IMR-90 (cell line): ENCODE results near the gene MOB1B.

Experiments
- CEBPB ChIP-seq: IDR thresholded peaks from 2 replicates; pipeline ENCODE4 v1.6.1; 2012; ENCODE audit warnings: low read depth, low read length, improper control_type of control experiment
- CHD1 ChIP-seq: IDR thresholded peaks from 2 replicates; pipeline ENCODE4 v1.6.1; 2012; ENCODE audit warnings: low read depth, low read length, improper control_type of control experiment
- CTCF ChIP-seq: conservative IDR thresholded peaks from 2 replicates; pipeline ENCODE4 v1.5.1; 2012; ENCODE audit warnings: mild to moderate bottlenecking, low read depth, low read length, improper control_type of control experiment
- FOS ChIP-seq: fragments of 150-350 bp; IDR thresholded peaks from 2 replicates; pipeline ENCODE4 v1.6.1; 2016; ENCODE audit warnings: low read depth, low read length
- MAFK ChIP-seq: IDR thresholded peaks from 2 replicates; pipeline ENCODE4 v1.6.1; 2012; ENCODE audit warnings: low read depth, low read length, improper control_type of control experiment
- MAZ ChIP-seq: IDR thresholded peaks from 2 replicates; pipeline ENCODE4 v1.6.1; 2012; ENCODE audit warnings: low read depth, mild to moderate bottlenecking, low read length, improper control_type of control experiment, moderate library complexity, borderline replicate concordance
- MXI1 ChIP-seq: IDR thresholded peaks from 2 replicates; pipeline ENCODE4 v1.6.1; 2012; ENCODE audit warnings: low read depth, mild to moderate bottlenecking, low read length, moderate library complexity, borderline replicate concordance
- NFE2L2 ChIP-seq: fragments of 150-350 bp; IDR thresholded peaks from 2 replicates; pipeline ENCODE4 v1.6.1; 2016; ENCODE audit warnings: low read depth, mild to moderate bottlenecking, low read length
- POLR2A ChIP-seq: IDR thresholded peaks from 2 replicates; pipeline ENCODE4 v1.6.1; 2012; ENCODE audit warnings: mild to moderate bottlenecking, low read depth, low read length
- RAD21 ChIP-seq: IDR thresholded peaks from 2 replicates; pipeline ENCODE4 v1.6.1; 2012; ENCODE audit warnings: low read length, improper control_type of control experiment
- RCOR1 ChIP-seq: IDR thresholded peaks from 2 replicates; pipeline ENCODE4 v1.6.1; 2012; ENCODE audit warnings: mild to moderate bottlenecking, low read length, improper control_type of control experiment; ENCODE audit not compliant: insufficient replicate concordance
- RFX5 ChIP-seq: IDR thresholded peaks from 2 replicates; pipeline ENCODE4 v1.8.0; 2012; ENCODE audit warnings: low read depth, mild to moderate bottlenecking, low read length, moderate library complexity
- TF ChIP-seq, protein P1 (sequence below): fragments of 150-350 bp; IDR thresholded peaks from 2 replicates; pipeline ENCODE4 v1.6.1; 2017; ENCODE audit warnings: mild to moderate bottlenecking, antibody characterized with exemption, low read length, low read depth

DNA sequence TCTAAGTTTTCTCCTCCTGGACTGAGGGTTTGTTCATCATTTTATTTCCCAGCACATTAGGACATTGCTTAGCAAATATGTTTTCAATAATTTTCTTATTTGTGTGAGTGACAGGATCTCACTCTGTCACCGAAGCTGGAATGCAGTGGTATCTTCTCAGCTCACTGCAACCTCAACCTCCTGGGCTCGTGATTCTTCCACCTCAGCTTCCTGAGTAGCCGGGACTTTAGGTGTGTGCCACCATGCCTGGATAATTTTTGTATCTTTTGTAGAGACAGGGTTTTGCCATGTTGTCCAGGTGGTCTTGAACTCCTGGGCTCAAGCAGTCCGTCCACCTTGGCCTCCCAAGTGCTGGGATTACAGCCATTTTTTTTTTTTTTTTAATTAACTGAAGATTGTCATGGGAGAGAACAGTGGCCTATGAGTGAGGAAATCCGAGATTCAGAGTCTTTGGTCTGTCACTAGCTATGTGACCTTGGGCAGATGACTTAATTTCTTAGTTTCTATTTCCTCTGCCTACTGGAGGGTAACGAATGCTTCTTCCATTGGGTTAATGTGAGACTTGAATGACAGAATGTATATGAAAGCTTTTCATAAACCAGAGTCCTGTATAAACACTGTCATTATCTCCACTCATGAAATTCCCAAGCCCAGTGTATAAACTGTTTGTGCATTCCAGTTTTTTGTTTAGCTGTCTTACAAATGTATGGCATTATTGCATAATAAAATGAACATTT lies 23.9 kb downstream of the MOB1B start:
- no peak for TF ChIP-seq RAD21
- TF ChIP-seq CTCF, result no peak
- no peak for TF ChIP-seq MAZ
- no peak for TF ChIP-seq POLR2A
- TF ChIP-seq CHD1, result no peak
- 0 out of 2 replicates have a peak, but pooled peaks have one; percentile 26 for TF ChIP-seq CEBPB
- TF ChIP-seq RFX5, result no peak
- no peak for TF ChIP-seq FOS
- TF ChIP-seq MAFK, result no peak
- no peak for TF ChIP-seq MXI1
- no peak for TF ChIP-seq NFE2L2
- TF ChIP-seq, protein P1, sequence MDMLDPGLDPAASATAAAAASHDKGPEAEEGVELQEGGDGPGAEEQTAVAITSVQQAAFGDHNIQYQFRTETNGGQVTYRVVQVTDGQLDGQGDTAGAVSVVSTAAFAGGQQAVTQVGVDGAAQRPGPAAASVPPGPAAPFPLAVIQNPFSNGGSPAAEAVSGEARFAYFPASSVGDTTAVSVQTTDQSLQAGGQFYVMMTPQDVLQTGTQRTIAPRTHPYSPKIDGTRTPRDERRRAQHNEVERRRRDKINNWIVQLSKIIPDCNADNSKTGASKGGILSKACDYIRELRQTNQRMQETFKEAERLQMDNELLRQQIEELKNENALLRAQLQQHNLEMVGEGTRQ, result no peak
- TF ChIP-seq RCOR1, result no peak
